Smooth muscle cell (in vitro differentiated cells): ENCODE results near the gene CCDC87. TPM values are rescaled to one million over a fixed set of nuclear protein-coding genes. Genes with fewer than 3 reads are reported as not detected.

Source experiments
- DNase-seq: peaks from one replicate; lab custom pipeline; 2025; ENCODE audit not compliant: unreplicated experiment; lab: John Stamatoyannopoulos, UW
- H2AFZ ChIP-seq: fragments of 200-600 bp; sonication (generic); 2 replicates; pipeline ENCODE4 v1.6.0; 2016; ENCODE audit warnings: antibody characterized with exemption, low read depth, mild to moderate bottlenecking
- H3F3A ChIP-seq: fragments of 200-600 bp; sonication (generic); 2 replicates; pipeline ENCODE4 v1.6.0; 2017; ENCODE audit warnings: antibody characterized with exemption, low read depth
- H3K27ac ChIP-seq: fragments of 200-600 bp; sonication (generic); 2 replicates; pipeline ENCODE4 v1.5.1; 2016; ENCODE audit warnings: low read depth, mild to moderate bottlenecking
- H3K27me3 ChIP-seq: fragments of 200-600 bp; sonication (generic); 2 replicates; pipeline ENCODE4 v1.6.1; 2016; ENCODE audit warnings: low read depth, mild to moderate bottlenecking
- H3K36me3 ChIP-seq: fragments of 200-600 bp; sonication (generic); 2 replicates; pipeline ENCODE4 v1.5.1; 2016; ENCODE audit warnings: low read depth
- H3K4me1 ChIP-seq: fragments of 200-600 bp; sonication (generic); 2 replicates; pipeline ENCODE4 v1.5.1; 2016; ENCODE audit warnings: low read depth
- H3K4me2 ChIP-seq: fragments of 200-600 bp; sonication (generic); 2 replicates; pipeline ENCODE4 v1.6.0; 2016; ENCODE audit warnings: mild to moderate bottlenecking
- H3K4me3 ChIP-seq: fragments of 200-600 bp; sonication (generic); 2 replicates; pipeline ENCODE4 v1.5.1; 2016; ENCODE audit warnings: mild to moderate bottlenecking
- H3K79me2 ChIP-seq: fragments of 200-600 bp; sonication (generic); 2 replicates; pipeline ENCODE4 v1.6.0; 2016; ENCODE audit warnings: low read depth, mild to moderate bottlenecking
- H3K9ac ChIP-seq: fragments of 200-600 bp; sonication (generic); 2 replicates; pipeline ENCODE4 v1.6.0; 2016; ENCODE audit warnings: low read depth
- H3K9me3 ChIP-seq: fragments of 200-600 bp; sonication (generic); replicated peaks from 2 replicates; pipeline ENCODE4 v1.5.1; 2016; ENCODE audit warnings: low read depth
- H4K20me1 ChIP-seq: fragments of 200-600 bp; sonication (generic); 2 replicates; pipeline ENCODE4 v1.6.0; 2016; ENCODE audit warnings: low read depth
- whole genome bisulfite sequencing: methylation state at CpG from one replicate; pipeline ENCODE4 v1.1.7; 2016; ENCODE audit warnings: low lambda C conversion rate; 5-methylcytosine and 5-hydroxymethylcytosine counted together
- polyA plus RNA-seq: library from polyadenylated mRNA; unstranded; fragments of >200 nt; fragmentation: Nextera tagmentation; extraction: Ambion mirVana; gene quantifications from 2 replicates; pipeline ENCODE4 v1.2.1, GENCODE V29; 2016
- total RNA-seq: library from RNA; depleted of rRNA; stranded (reverse); fragments of >200 nt; gene quantifications from 2 replicates; pipeline ENCODE4 v1.2.3, GENCODE V29; 2014
- TF ChIP-seq, protein P1 (sequence below): fragments of 200-600 bp; sonication (generic); IDR thresholded peaks from 2 replicates; pipeline ENCODE4 v1.5.1; 2017; ENCODE audit warnings: borderline replicate concordance, mild to moderate bottlenecking, antibody characterized with exemption; ENCODE audit not compliant: insufficient read depth, poor library complexity, severe bottlenecking

Gene CCDC87
- total and polyA plus RNA-seq, 2 experiments from 2014 or later = 0.56 to 2.5 TPM

DNA sequence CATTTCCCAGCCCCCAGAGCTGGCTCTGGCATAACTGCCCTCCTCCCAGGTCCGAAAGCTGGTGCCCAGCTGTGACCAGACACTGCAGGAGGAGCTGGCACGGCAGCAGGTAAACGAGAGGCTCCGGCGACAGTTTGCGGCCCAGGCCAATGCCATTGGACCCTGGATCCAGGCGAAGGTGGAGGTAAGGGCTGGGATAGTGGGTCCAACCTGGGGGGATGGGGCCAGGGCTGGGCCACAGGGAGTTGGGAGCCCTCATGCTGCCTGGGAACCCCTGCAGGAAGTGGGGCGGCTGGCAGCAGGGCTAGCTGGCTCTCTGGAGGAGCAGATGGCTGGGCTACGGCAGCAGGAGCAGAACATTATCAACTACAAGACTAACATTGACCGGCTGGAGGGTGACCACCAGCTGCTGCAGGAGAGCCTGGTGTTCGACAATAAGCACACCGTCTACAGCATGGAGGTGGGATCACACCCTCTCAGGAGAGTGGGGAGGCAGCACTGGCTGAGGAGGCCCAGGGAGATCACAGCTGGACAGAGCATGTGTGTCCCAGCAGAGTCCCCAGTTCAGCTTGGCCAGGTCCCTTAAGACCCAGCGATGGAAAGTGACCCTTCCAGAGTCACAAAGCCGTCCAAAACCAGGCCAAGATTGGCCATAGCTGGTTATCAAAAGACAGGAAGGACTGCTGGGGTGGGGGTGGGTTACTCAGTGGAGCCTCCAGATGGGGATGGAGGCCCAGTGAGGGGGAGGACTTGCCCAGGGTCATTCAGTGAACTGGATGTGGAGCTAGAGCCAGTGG lies 31.5 kb downstream of the CCDC87 start:
- H3F3A ChIP-seq = no peaks in the 10 kb centered on the region
- no peaks in the 10 kb centered on the region for H3K9me3 ChIP-seq
- H3K4me1 ChIP-seq = no peaks in the 10 kb centered on the region
- H2AFZ ChIP-seq = no peak overlapping the region
- no peak overlapping the region for H3K4me3 ChIP-seq
- H3K36me3 ChIP-seq = no peaks in the 10 kb centered on the region
- 92% methylated on average over 14 of the region's 14 CpGs for WGBS
- TF ChIP-seq, protein P1, sequence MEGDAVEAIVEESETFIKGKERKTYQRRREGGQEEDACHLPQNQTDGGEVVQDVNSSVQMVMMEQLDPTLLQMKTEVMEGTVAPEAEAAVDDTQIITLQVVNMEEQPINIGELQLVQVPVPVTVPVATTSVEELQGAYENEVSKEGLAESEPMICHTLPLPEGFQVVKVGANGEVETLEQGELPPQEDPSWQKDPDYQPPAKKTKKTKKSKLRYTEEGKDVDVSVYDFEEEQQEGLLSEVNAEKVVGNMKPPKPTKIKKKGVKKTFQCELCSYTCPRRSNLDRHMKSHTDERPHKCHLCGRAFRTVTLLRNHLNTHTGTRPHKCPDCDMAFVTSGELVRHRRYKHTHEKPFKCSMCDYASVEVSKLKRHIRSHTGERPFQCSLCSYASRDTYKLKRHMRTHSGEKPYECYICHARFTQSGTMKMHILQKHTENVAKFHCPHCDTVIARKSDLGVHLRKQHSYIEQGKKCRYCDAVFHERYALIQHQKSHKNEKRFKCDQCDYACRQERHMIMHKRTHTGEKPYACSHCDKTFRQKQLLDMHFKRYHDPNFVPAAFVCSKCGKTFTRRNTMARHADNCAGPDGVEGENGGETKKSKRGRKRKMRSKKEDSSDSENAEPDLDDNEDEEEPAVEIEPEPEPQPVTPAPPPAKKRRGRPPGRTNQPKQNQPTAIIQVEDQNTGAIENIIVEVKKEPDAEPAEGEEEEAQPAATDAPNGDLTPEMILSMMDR = no peak
- DNase-seq = no peak
- H4K20me1 ChIP-seq = no peaks in the 10 kb centered on the region
- no peak overlapping the region for H3K4me2 ChIP-seq
- no peak overlapping the region for H3K9ac ChIP-seq
- no peak overlapping the region for H3K27ac ChIP-seq
- no peaks in the 10 kb centered on the region for H3K79me2 ChIP-seq
- no peaks in the 10 kb centered on the region for H3K27me3 ChIP-seq

DNA sequence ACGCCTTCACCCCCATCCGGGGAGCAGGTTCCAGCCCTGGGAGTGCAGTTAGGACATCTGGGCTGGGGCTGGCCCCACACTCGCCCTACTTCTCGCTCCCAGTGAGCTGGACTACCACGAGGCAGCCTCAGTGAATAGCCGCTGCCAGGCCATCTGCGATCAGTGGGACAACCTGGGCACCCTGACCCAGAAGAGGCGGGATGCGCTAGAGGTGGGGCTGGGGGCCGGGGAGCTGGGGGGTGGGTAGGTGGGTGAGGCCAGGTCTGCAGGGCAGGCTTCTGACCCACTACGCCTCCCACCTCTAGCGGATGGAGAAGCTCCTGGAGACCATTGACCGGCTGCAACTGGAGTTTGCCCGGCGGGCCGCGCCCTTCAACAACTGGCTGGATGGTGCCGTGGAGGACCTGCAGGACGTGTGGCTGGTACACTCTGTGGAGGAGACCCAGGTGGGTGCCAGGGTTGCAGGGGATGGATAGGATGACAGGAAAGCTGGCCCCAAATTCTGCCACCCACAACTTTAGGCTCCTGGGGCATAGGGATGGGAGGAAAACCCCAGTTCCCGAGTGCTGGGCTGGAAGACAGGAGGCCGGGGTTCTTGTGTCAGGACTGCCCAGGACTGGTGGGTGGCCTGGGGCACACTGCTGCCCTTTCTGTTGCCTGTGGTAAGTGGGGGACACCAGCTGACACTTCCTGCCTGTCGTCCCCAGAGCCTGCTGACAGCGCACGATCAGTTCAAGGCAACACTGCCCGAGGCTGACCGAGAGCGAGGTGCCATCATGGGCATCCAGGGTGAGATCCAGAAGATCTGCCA lies 32.8 kb downstream of the CCDC87 start:
- Histone ChIP-seq H3K9me3 (no peaks in the 10 kb centered on the region), H3K4me1 (no peaks in the 10 kb centered on the region), H3K36me3 (no peaks in the 10 kb centered on the region), H3K79me2 (no peaks in the 10 kb centered on the region), H3K4me2 (no peak overlapping the region), H4K20me1 (no peaks in the 10 kb centered on the region), H3K27me3 (no peaks in the 10 kb centered on the region), H3F3A (no peaks in the 10 kb centered on the region), H3K4me3 (no peak overlapping the region), H3K27ac (no peak overlapping the region), H2AFZ (no peak overlapping the region), H3K9ac (no peak overlapping the region)
- 93% methylated on average over 27 of the region's 27 CpGs for WGBS
- TF ChIP-seq, protein P1 = no peak
- DNase-seq = no peak

DNA sequence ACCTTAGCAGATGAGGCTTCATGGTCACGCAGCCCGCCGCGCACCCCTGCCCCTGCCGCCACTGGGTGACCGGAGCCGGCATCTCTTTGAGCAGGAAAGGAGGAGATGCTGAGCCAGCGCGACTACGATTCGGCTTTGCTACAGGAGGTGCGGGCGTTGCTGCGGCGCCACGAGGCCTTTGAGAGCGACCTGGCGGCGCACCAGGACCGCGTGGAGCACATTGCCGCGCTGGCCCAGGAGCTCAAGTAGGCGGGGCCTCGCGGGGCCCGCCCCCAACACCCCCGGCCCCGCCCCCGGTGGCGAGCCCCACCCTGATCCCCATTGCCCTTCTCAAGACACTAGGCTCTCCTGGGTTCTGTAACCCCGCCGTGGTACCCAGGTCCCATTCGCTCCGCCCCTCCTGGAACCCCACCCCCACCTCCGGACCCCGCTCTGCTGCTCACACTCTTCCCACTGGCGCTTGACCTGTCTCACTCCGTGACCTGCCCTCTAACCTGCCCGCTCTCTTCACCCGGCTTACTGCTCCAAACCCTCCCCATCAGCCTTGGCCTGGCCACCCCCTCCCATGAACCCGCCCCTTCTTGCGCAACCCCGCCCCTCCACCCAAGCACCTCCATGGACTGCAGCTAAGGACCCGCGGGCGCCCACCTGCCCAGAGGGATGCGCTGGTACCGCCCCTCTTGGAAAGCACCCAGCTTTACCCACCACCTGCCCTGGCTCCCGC lies 33.6 kb downstream of the CCDC87 start:
- H3K4me2 ChIP-seq = no peak overlapping the region
- no peak overlapping the region for H2AFZ ChIP-seq
- H3K79me2 ChIP-seq = no peaks in the 10 kb centered on the region
- no peaks in the 10 kb centered on the region for H3K4me1 ChIP-seq
- no peak overlapping the region for H3K27ac ChIP-seq
- H3F3A ChIP-seq = no peaks in the 10 kb centered on the region
- WGBS = 99% methylated on average over 23 of the region's 50 CpGs
- no peak overlapping the region for H3K4me3 ChIP-seq
- H3K9me3 ChIP-seq = no peaks in the 10 kb centered on the region
- no peak overlapping the region for H3K9ac ChIP-seq
- H4K20me1 ChIP-seq = no peaks in the 10 kb centered on the region
- no peaks in the 10 kb centered on the region for H3K36me3 ChIP-seq
- DNase-seq = no peak
- H3K27me3 ChIP-seq = no peaks in the 10 kb centered on the region
- TF ChIP-seq, protein P1 = no peak
